WTC11 (cell line): ENCODE measurements around the gene NHERF2. TPM values are rescaled to one million over a fixed set of nuclear protein-coding genes. Genes with fewer than 3 reads are reported as not detected.
A peak's percentile ranks its signal among the peaks of the same experiment; 100 is the strongest.

ENCODE experiments used
- ATAC-seq: fragments of 200-7000 bp; cut with Tn5 transposase; 2 replicates; pipeline ENCODE4 v1.10.0; 2021; ENCODE audit warnings: mild to moderate bottlenecking, moderate library complexity
- CTCF ChIA-PET: fragments of 300-600 bp; sonication (Branson Sonifier 250); formaldehyde crosslinking; loops from one replicate; lab custom pipeline; 2021; ENCODE audit warnings: antibody characterized with exemption; lab: Charles Lee
- POLR2A ChIA-PET: fragments of 350-600 bp; sonication (Branson Sonifier 250); formaldehyde crosslinking; loops from one replicate; lab custom pipeline; 2021; ENCODE audit warnings: antibody characterized with exemption; lab: Charles Lee
- DNase-seq: peaks from one replicate; pipeline ENCODE4 v3.0.0; 2021; ENCODE audit warnings: low spot score
- H3K27ac Mint-ChIP-seq: 2 replicates; pipeline ENCODE4 v1.8.0; 2021; ENCODE audit warnings: mixed read lengths
- H3K27me3 Mint-ChIP-seq: 2 replicates; pipeline ENCODE4 v1.8.0; 2021; ENCODE audit warnings: low read depth, mild to moderate bottlenecking, moderate library complexity, mixed read lengths
- H3K36me3 Mint-ChIP-seq: 2 replicates; pipeline ENCODE4 v1.8.0; 2021; ENCODE audit warnings: mixed read lengths
- H3K4me1 Mint-ChIP-seq: 2 replicates; pipeline ENCODE4 v1.8.0; 2022; ENCODE audit warnings: mixed read lengths
- H3K4me3 Mint-ChIP-seq: 2 replicates; pipeline ENCODE4 v1.8.0; 2021; ENCODE audit warnings: mild to moderate bottlenecking, moderate library complexity, mixed read lengths
- H3K9me3 Mint-ChIP-seq: 2 replicates; pipeline ENCODE4 v1.8.0; 2021; ENCODE audit warnings: mixed read lengths
- ATF1 ChIP-seq: sonication (generic); formaldehyde crosslinking; IDR thresholded peaks from 2 replicates; pipeline ENCODE4 v1.8.1; 2023; ENCODE audit warnings: mild to moderate bottlenecking, moderate library complexity, missing genetic modification reagents
- CREM ChIP-seq: sonication (generic); formaldehyde crosslinking; IDR thresholded peaks from 2 replicates; pipeline ENCODE4 v1.8.1; 2022; ENCODE audit warnings: mild to moderate bottlenecking, missing genetic modification reagents, moderate library complexity
- CTCF ChIP-seq: fragments of 200-600 bp; IDR thresholded peaks from 2 replicates; pipeline ENCODE4 v1.8.0; 2022; ENCODE audit warnings: antibody characterized with exemption
- E2F5 ChIP-seq: sonication (generic); formaldehyde crosslinking; IDR thresholded peaks from 2 replicates; pipeline ENCODE4 v1.8.1; 2022; ENCODE audit warnings: mild to moderate bottlenecking, moderate library complexity, missing genetic modification reagents
- ERG ChIP-seq: fragments of 250-450 bp; sonication (Bioruptor Pico); IDR thresholded peaks from 2 replicates; pipeline ENCODE4 v1.8.0; 2021; ENCODE audit warnings: mild to moderate bottlenecking
- GABPB1 ChIP-seq: sonication (generic); formaldehyde crosslinking; IDR thresholded peaks from 2 replicates; pipeline ENCODE4 v1.8.1; 2023; ENCODE audit warnings: mild to moderate bottlenecking, missing genetic modification reagents
- GTF2I ChIP-seq: fragments of 250-450 bp; sonication (Bioruptor Pico); conservative IDR thresholded peaks from 2 replicates; pipeline ENCODE4 v1.4.0; 2021; ENCODE audit warnings: mild to moderate bottlenecking
- HMGA2 ChIP-seq: fragments of 250-450 bp; sonication (Bioruptor Pico); IDR thresholded peaks from 2 replicates; pipeline ENCODE4 v1.4.0; 2021; ENCODE audit warnings: mild to moderate bottlenecking, moderate library complexity
- JAZF1 ChIP-seq: fragments of 250-450 bp; sonication (Bioruptor Pico); IDR thresholded peaks from 2 replicates; pipeline ENCODE4 v1.9.0; 2021; ENCODE audit warnings: moderate library complexity, mild to moderate bottlenecking, inconsistent platforms
- NFE2L1 ChIP-seq: sonication (generic); formaldehyde crosslinking; IDR thresholded peaks from 2 replicates; pipeline ENCODE4 v1.8.1; 2023; ENCODE audit warnings: missing genetic modification reagents
- NFYB ChIP-seq: sonication (generic); formaldehyde crosslinking; conservative IDR thresholded peaks from 2 replicates; pipeline ENCODE4 v1.8.0; 2022; ENCODE audit warnings: low read depth, missing genetic modification reagents
- NR3C1 ChIP-seq: sonication (generic); formaldehyde crosslinking; conservative IDR thresholded peaks from 2 replicates; pipeline ENCODE4 v1.8.1; 2023; ENCODE audit warnings: low read depth, mild to moderate bottlenecking, missing genetic modification reagents
- PRDM15 ChIP-seq: sonication (generic); formaldehyde crosslinking; IDR thresholded peaks from 2 replicates; pipeline ENCODE4 v1.8.0; 2022; ENCODE audit warnings: missing genetic modification reagents
- PREB ChIP-seq: sonication (generic); formaldehyde crosslinking; IDR thresholded peaks from 2 replicates; pipeline ENCODE4 v1.8.1; 2022; ENCODE audit warnings: mild to moderate bottlenecking, missing genetic modification reagents, moderate library complexity, borderline replicate concordance
- PRRX2 ChIP-seq: fragments of 250-450 bp; sonication (Bioruptor Pico); IDR thresholded peaks from 2 replicates; pipeline ENCODE4 v1.8.0; 2021; ENCODE audit warnings: mild to moderate bottlenecking
- RELA ChIP-seq: sonication (generic); formaldehyde crosslinking; IDR thresholded peaks from 2 replicates; pipeline ENCODE4 v1.8.1; 2022; ENCODE audit warnings: missing genetic modification reagents, mild to moderate bottlenecking, borderline replicate concordance
- SMAD4 ChIP-seq: sonication (generic); formaldehyde crosslinking; IDR thresholded peaks from 2 replicates; pipeline ENCODE4 v1.8.0; 2022; ENCODE audit warnings: mild to moderate bottlenecking, missing genetic modification reagents
- SP1 ChIP-seq: sonication (generic); formaldehyde crosslinking; conservative IDR thresholded peaks from 2 replicates; pipeline ENCODE4 v1.8.1; 2022; ENCODE audit warnings: missing genetic modification reagents
- ZNF423 ChIP-seq: fragments of 250-450 bp; sonication (Bioruptor Pico); IDR thresholded peaks from 2 replicates; pipeline ENCODE4 v2.1.2; 2022; ENCODE audit warnings: mild to moderate bottlenecking, moderate library complexity
- total RNA-seq: library from RNA; stranded (reverse); gene quantifications from 3 replicates; pipeline ENCODE4 v1.2.3, GENCODE V29; 2021
- TF ChIP-seq, protein P1 (sequence below): sonication (generic); formaldehyde crosslinking; IDR thresholded peaks from 2 replicates; pipeline ENCODE4 v1.8.0; 2022; ENCODE audit warnings: mild to moderate bottlenecking, missing genetic modification reagents
- TF ChIP-seq, protein P2 (sequence below): fragments of 250-450 bp; sonication (Bioruptor Pico); IDR thresholded peaks from 2 replicates; pipeline ENCODE4 v1.9.0; 2021; ENCODE audit warnings: mild to moderate bottlenecking
- TF ChIP-seq, protein P3 (sequence below): sonication (generic); formaldehyde crosslinking; IDR thresholded peaks from 2 replicates; pipeline ENCODE4 v1.8.1; 2023; ENCODE audit warnings: mild to moderate bottlenecking, moderate library complexity, missing genetic modification reagents
- TF ChIP-seq, protein P4 (sequence below): sonication (generic); formaldehyde crosslinking; conservative IDR thresholded peaks from 2 replicates; pipeline ENCODE4 v1.8.1; 2022; ENCODE audit warnings: mild to moderate bottlenecking, missing genetic modification reagents

Gene NHERF2
- total RNA-seq, 1 experiment from 2014 or later = 31.1 TPM

DNA sequence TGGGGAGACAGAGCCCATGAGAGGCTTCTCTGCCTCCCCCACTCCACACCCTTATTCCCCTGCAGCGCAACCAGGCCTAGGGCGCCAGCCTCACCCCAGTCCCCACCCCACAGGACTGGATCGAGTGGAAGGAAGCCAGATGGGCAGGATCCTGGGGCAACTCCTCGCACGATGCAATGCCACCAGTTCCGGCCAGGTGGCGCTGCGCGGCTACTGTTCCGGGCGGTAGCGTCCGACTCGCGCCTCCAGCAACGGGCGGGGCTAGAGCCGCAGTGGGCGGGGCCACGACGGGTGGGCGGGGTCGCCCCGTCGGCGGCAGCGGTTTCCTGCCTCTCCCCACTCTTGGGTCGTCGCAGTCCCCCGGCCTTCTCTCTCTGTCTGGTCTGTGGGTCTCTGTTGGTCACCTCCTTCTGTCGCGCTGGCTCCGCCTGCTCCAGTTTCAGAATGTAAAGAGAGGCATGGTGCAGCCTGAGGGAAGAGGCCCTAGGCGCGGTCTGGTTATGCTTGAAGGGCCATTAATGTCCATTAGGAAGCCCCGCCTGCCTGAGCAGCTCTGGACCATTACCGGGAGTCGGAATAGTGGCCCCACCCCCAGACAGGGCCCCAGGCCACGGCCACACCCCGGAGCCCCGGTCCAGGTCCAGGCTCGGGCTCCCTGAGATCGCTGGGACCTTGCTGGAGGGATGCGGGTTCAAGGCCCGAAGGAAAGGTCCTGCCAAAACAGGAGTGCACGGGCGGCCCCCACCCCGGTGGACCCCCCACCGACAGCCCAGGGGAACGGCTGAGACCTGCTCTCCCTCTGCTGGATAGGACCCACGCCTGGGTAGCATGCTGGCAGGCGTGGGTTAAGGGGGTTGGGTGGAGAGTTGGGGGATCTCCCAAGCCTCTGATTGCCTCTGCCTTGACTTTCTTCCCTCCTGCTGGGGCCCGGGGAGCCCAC, 3.3 kb upstream of the NHERF2 start:
- TF ChIP-seq NFYB (no peak), CTCF (peak; percentile 98), ATF1 (CRISPR knock-in tag) (no peak), ZNF423 (CRISPR knock-in tag) (no peak), CREM (peak; percentile 9; the same call in 1 of the 2 replicates), PREB (CRISPR knock-in tag) (no peak), ERG (CRISPR knock-in tag) (no peak), NR3C1 (CRISPR knock-in tag) (no peak), JAZF1 (CRISPR knock-in tag) (no peak), PRRX2 (CRISPR knock-in tag) (no peak), NFE2L1 (CRISPR knock-in tag) (no peak), RELA (no peak), E2F5 (CRISPR knock-in tag) (no peak), GTF2I (CRISPR knock-in tag) (no peak), SP1 (peak; percentile 94), GABPB1 (CRISPR knock-in tag) (no peak), HMGA2 (CRISPR knock-in tag) (no peak), PRDM15 (CRISPR knock-in tag) (no peak), SMAD4 (CRISPR knock-in tag) (no peak)
- TF ChIP-seq, protein P1, sequence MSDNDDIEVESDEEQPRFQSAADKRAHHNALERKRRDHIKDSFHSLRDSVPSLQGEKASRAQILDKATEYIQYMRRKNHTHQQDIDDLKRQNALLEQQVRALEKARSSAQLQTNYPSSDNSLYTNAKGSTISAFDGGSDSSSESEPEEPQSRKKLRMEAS = peak; percentile 71; the same call in 1 of the 2 replicates
- TF ChIP-seq, protein P2, sequence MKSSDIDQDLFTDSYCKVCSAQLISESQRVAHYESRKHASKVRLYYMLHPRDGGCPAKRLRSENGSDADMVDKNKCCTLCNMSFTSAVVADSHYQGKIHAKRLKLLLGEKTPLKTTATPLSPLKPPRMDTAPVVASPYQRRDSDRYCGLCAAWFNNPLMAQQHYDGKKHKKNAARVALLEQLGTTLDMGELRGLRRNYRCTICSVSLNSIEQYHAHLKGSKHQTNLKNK (CRISPR knock-in tag) = no peak
- TF ChIP-seq, protein P3, sequence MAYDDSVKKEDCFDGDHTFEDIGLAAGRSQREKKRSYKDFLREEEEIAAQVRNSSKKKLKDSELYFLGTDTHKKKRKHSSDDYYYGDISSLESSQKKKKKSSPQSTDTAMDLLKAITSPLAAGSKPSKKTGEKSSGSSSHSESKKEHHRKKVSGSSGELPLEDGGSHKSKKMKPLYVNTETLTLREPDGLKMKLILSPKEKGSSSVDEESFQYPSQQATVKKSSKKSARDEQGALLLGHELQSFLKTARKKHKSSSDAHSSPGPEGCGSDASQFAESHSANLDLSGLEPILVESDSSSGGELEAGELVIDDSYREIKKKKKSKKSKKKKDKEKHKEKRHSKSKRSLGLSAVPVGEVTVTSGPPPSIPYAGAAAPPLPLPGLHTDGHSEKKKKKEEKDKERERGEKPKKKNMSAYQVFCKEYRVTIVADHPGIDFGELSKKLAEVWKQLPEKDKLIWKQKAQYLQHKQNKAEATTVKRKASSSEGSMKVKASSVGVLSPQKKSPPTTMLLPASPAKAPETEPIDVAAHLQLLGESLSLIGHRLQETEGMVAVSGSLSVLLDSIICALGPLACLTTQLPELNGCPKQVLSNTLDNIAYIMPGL (CRISPR knock-in tag) = peak; percentile 76
- TF ChIP-seq, protein P4, sequence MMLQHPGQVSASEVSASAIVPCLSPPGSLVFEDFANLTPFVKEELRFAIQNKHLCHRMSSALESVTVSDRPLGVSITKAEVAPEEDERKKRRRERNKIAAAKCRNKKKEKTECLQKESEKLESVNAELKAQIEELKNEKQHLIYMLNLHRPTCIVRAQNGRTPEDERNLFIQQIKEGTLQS (CRISPR knock-in tag) = no peak
- DNase-seq = peak; percentile 98
- H3K4me3 Mint-ChIP-seq = peak overlapping the region; percentile 77
- no peaks in the 10 kb centered on the region for H3K9me3 Mint-ChIP-seq
- peaks cover 72% of the 10 kb centered on the region for H3K27me3 Mint-ChIP-seq
- peak overlapping the region; percentile 95; the same call in 1 of the 2 replicates for H3K27ac Mint-ChIP-seq
- ATAC-seq = peak; percentile 57
- ChIA-PET POLR2A (interaction anchor here (0.6 to 1.5 kb wide), 5 partner anchors 19 to 183 kb away, joined by 3 to 6 read pairs (median 4); no protein-coding TSS in a partner anchor), CTCF (interaction anchor here (0.6 to 3.5 kb wide), 41 partner anchors 9 to 1363 kb away, joined by 3 to 42 read pairs (median 5); partner anchors contain the start of genes EME2, GFER, MRPS34 and NTHL1)
- H3K36me3 Mint-ChIP-seq = no peaks in the 10 kb centered on the region
- H3K4me1 Mint-ChIP-seq = peaks cover 14% of the 10 kb centered on the region
